Mucosa of descending colon (tissue), 3 donors: ENCODE data around the gene SCG5. TPM values are rescaled to one million over a fixed set of nuclear protein-coding genes. Genes with fewer than 3 reads are reported as not detected.

Source experiments
- ATAC-seq: fragments of 200-7000 bp; cut with Tn5 transposase; one replicate; pipeline ENCODE4 v1.9.1; 2020; ENCODE audit warnings: mild to moderate bottlenecking, moderate library complexity
- DNase-seq, 3 donors: peaks; one replicate each; pipeline ENCODE4 v3.0.0-alpha.2; 2020
- H3K36me3 ChIP-seq: fragments of 200-600 bp; one replicate; pipeline ENCODE4 v1.8.0; 2021; ENCODE audit warnings: low read depth, mild to moderate bottlenecking
- H3K4me1 ChIP-seq: fragments of 200-600 bp; one replicate; pipeline ENCODE4 v1.8.0; 2021; ENCODE audit warnings: low read depth, mild to moderate bottlenecking
- H3K4me3 ChIP-seq: fragments of 200-600 bp; one replicate; pipeline ENCODE4 v1.8.0; 2021; ENCODE audit warnings: mild to moderate bottlenecking
- H3K9me3 ChIP-seq: fragments of 200-600 bp; one replicate; pipeline ENCODE4 v1.8.0; 2021; ENCODE audit warnings: mild to moderate bottlenecking
- CTCF ChIP-seq: fragments of 200-600 bp; IDR thresholded peaks from one replicate; pipeline ENCODE4 v1.8.0; 2022; ENCODE audit warnings: antibody characterized with exemption, mild to moderate bottlenecking
- intact Hi-C, 2 donors: fragments of 100-400 bp; cut with DNase I in 1 of 2; cut with micrococcal nuclease in 1 of 2; formaldehyde crosslinking; loops; one replicate each; pipeline versions ENCODE4 v1.11.0 to v1.11.1; 2022; cut with DNase I, micrococcal nuclease
- total RNA-seq, 3 donors: library from RNA; stranded (reverse); fragmentation: NEBNext Ultra II Directional in 2 of 3; extraction: Animal tissue kit (Norgen Biotek cat#: 25700) in 2 of 3; gene quantifications; one replicate each; pipeline versions ENCODE4 v1.2.1 to v1.2.4, GENCODE V29; 2021 to 2023
- donor health status: DM: no; HTN: no; CAD: no; lungs with moderate emphysema.
- donor health status: DM: no; HTN: no; CAD: no.
- donor health status: DM: no; HTN: yes; CAD: no.

SCG5 gene
- total RNA-seq, 3 donors from 2014 or later = 4.2 to 7.0 (median 5.7) TPM

DNA sequence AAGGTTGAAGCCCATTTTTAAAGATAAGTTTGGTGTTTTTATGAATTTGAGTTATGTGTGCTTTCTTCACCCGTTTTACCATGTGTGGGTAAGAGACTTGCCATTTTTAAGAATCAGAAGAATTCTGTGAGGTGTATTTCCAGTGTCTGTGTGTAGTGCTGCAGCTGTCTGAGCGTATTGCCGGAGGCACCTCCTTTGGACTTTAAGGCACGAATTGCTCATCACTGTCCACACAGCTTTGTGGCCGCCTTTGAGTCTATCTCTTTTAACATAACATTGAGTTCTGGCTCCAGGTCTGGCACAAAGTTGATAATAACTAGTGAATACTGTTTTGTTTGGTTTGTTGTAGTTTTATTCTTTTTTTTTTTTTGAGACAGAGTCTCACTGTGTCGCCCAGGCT, 25.8 kb downstream of the SCG5 start:
- intact Hi-C loops = no loop called here
- Histone ChIP-seq H3K36me3 (no peaks in the 10 kb centered on the region), H3K4me3 (no peak overlapping the region), H3K4me1 (no peaks in the 10 kb centered on the region), H3K9me3 (no peaks in the 10 kb centered on the region)
- DNase-seq (no peak), ATAC-seq (no peak)
- no peak for TF ChIP-seq CTCF

DNA sequence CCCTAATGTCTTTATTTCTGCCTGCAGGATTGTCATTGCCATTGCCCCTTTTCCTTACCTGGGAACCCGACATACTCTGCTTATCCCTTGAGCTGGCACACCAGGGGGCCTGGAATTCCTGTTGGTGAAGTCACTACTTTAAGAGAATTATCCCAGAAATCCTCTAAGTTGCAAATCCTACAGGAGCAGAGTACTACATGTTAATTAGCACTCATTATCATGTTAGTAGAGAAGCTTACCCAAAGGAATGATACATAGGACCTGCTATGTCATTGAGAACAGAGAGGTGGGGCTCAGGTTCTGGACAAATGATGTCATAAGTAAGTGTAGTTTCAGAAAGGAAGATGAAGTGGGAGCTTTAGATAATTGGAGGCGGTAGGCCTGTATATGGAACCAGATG, 27.4 kb downstream of the SCG5 start:
- no peaks in the 10 kb centered on the region for H3K4me1 ChIP-seq
- no peak for TF ChIP-seq CTCF
- intact Hi-C loops = no loop called here
- DNase-seq (no peak), ATAC-seq (no peak)
- H3K9me3 ChIP-seq = no peaks in the 10 kb centered on the region
- no peak overlapping the region for H3K4me3 ChIP-seq
- H3K36me3 ChIP-seq = no peaks in the 10 kb centered on the region

- H3K36me3 ChIP-seq = no peaks in the 10 kb centered on the region
- no peak overlapping the region for H3K4me3 ChIP-seq
- no peaks in the 10 kb centered on the region for H3K4me1 ChIP-seq
- H3K9me3 ChIP-seq = no peaks in the 10 kb centered on the region
- DNase-seq (no peak), ATAC-seq (no peak)
- intact Hi-C loops = no loop called here
- TF ChIP-seq CTCF = no peak
Measured at GRCh38 chr15:32669896-32670611, 28.5 kb downstream of the SCG5 start.

GRCh38 chr15:32670623-32671022, 29.1 kb downstream of the SCG5 start:
- no peaks in the 10 kb centered on the region for H3K4me1 ChIP-seq
- no peaks in the 10 kb centered on the region for H3K36me3 ChIP-seq
- ATAC-seq (no peak), DNase-seq (no peak)
- no peaks in the 10 kb centered on the region for H3K9me3 ChIP-seq
- intact Hi-C loops = no loop called here
- no peak overlapping the region for H3K4me3 ChIP-seq
- TF ChIP-seq CTCF = no peak

GRCh38 chr15:32671339-32672325, 30.1 kb downstream of the SCG5 start:
- no peak for TF ChIP-seq CTCF
- ATAC-seq = no peak
- Histone ChIP-seq H3K36me3 (no peaks in the 10 kb centered on the region), H3K9me3 (no peaks in the 10 kb centered on the region), H3K4me3 (no peak overlapping the region), H3K4me1 (no peaks in the 10 kb centered on the region)
- intact Hi-C loops = no loop called here
- DNase-seq = no peak
